ENCODE data around the gene TNFSF18.
"Not testable (repeated sequence)": the region's sequence is repeated elsewhere in the genome, so short reads cannot be mapped to it uniquely, and the experiment has no call there.

The TNFSF18 gene

DNA sequence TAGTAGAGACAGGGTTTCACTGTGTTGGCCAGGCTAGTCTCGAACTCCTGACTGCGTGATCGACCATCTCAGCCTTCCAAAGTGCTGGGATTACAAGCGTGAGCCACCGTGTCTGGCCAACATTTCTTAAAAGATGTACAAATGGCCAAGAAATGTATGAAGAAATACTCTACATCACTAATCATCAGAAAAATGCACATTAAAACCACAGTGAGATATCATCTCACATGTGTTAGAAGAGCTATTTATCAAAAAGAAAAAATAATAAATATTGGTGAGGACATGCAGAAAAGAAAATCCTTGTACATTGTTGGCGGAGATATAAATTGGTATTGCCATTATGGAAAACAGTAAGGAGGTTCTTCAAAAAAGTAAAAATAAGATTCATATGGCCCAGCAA lies 33.6 kb upstream of the TNFSF18 start:
- TF ChIP-seq CTCF (IDR thresholded peaks at IDR 0.05; ENCODE audit: extremely low read depth, missing control alignments) = no peak
- DNase-seq (ENCODE audit: low spot score) = no peak

DNA sequence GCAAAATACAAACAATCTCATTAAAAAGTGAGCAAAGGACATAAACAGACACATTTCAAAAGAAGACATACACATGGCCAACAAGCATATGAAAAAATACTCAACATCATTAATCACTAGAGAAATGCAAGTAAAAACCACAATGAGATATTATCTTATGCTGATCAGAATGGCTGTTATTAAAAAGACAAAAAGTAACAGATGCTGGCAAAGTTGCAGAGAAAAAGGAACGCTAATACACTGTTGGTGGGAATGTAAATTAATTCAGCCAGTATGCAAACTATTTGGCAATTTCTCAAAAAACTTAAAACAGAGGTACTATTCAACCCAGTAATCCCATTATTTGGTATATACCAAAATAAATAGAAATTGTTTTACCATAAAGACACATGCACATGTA lies 32.2 kb upstream of the TNFSF18 start:
- no peak for TF ChIP-seq CTCF (IDR thresholded peaks at IDR 0.05; ENCODE audit: extremely low read depth, missing control alignments)
- DNase-seq (ENCODE audit: low spot score) = no peak

DNA sequence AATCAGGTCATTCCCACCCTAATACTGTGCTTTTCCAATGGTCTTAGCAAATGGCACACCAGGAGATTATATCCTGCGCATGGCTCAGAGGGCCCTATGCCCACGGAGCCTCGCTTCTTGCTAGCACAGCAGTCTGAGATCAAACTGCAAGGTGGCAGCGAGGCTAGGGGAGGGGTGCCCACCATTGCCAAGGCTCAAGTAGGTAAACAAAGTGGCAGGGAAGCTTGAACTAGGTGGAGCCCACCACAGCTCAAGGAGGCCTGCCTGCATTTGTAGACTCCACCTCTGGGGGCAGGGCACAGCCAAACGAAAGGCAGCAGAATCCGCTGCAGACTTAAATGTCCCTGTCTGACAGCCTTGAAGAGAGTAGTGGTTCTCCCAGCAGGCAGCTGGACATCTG lies 23.5 kb upstream of the TNFSF18 start:
- DNase-seq (ENCODE audit: low spot score) = not testable (repeated sequence)

DNA sequence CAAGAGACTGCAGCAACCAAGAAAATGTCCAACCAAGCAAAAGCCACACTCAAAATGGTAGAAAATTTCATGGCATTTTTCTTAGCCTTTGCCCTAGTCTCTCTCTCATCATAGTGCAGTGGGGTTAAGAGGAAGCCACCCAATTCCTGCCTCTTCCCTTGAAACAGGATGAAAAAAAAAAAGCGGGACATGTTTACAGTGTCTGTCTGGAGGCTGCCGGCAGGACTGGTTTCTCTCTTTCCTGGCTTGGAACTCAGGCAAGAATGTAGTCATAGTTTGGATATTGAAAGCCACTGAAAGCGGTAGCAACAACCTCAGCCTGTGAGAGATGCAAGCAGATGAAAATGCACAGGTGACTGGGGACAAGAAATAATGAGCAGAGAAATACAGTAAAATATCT lies 13.3 kb upstream of the TNFSF18 start:
- no peak for DNase-seq (ENCODE audit: low spot score)
- no peak for TF ChIP-seq CTCF (IDR thresholded peaks at IDR 0.05; ENCODE audit: extremely low read depth, missing control alignments)

GRCh38 chr1:173063171-173063570 lies 12.4 kb upstream of the TNFSF18 start:
- no peak for DNase-seq (ENCODE audit: low spot score)
- TF ChIP-seq CTCF (IDR thresholded peaks at IDR 0.05; ENCODE audit: extremely low read depth, missing control alignments) = no peak

GRCh38 chr1:173062150-173062938 lies 11.6 kb upstream of the TNFSF18 start:
- no peak for DNase-seq (ENCODE audit: low spot score)
- TF ChIP-seq CTCF (IDR thresholded peaks at IDR 0.05; ENCODE audit: extremely low read depth, missing control alignments) = no peak

DNA sequence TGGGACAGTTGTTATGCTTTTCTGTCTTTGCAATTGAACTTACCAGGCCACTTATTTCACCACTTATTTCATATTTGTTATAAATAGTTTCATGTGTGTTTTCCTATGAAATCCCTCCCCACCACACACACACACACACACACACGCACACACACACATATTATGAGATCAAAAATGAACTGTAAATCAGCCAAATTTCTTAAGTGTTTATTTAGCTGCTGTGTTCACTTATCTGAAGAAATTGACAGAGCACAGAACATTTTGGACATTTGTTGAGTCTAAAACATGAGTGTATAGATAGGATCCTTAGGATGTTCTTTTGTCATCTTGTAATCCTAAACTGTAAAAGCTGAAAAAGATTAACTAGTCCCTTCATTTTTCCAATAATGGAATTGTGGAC lies 7.8 kb upstream of the TNFSF18 start:
- no peak for TF ChIP-seq CTCF (IDR thresholded peaks at IDR 0.05; ENCODE audit: extremely low read depth, missing control alignments)
- DNase-seq (ENCODE audit: low spot score) = no peak

DNA sequence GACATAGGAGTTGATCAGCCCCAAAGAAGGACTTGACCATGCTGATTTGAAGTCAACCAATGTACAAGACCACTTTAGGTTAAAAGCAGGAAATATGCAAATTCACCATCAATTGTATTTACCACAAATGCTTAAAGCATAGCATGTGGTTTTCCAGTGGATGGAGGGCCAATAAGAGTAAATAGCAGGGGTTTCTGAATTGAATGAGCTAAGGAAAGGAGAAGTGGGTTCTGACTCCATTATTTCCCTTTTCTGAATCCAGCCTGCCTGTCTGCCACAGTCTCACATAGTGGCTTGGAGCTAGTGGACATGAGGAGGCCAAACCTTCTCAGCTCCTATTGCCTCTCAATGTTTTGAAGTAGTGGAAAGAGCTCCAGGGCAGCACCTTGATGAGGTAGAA lies 7.2 kb upstream of the TNFSF18 start:
- no peak for DNase-seq (ENCODE audit: low spot score)
- TF ChIP-seq CTCF (IDR thresholded peaks at IDR 0.05; ENCODE audit: extremely low read depth, missing control alignments) = no peak
